HG03039 (cell line): ENCODE measurements around the gene ACSBG1.
"Not testable (repeated sequence)": the region's sequence is repeated elsewhere in the genome, so short reads cannot be mapped to it uniquely, and the experiment has no call there.

Experiments used
- ATAC-seq: cut with Tn5 transposase; IDR thresholded peaks from one replicate; pipeline ENCODE4 v1.9.1; 2021; ENCODE audit warnings: mild to moderate bottlenecking, moderate library complexity; ENCODE audit not compliant: unreplicated experiment

The ACSBG1 gene

GRCh38 chr15:78170848-78171773 is 63.3 kb downstream of the ACSBG1 start:
- peak; percentile 61 for ATAC-seq

- ATAC-seq, result no peak
These were observed 65.8 kb downstream of the ACSBG1 start for GRCh38 chr15:78168608-78169007.

- ATAC-seq, result peak; percentile 59
These were observed 67.0 kb downstream of the ACSBG1 start for GRCh38 chr15:78167227-78167888.

- no peak for ATAC-seq
These were observed 70.4 kb downstream of the ACSBG1 start for GRCh38 chr15:78164010-78164409.

GRCh38 chr15:78162038-78162437 is 72.3 kb downstream of the ACSBG1 start:
- no peak for ATAC-seq

GRCh38 chr15:78159395-78159794 is 75.0 kb downstream of the ACSBG1 start:
- no peak for ATAC-seq

GRCh38 chr15:78157203-78157602 is 77.2 kb downstream of the ACSBG1 start:
- ATAC-seq, result no peak

- no peak for ATAC-seq
These were observed 77.7 kb downstream of the ACSBG1 start for GRCh38 chr15:78156653-78157052.

GRCh38 chr15:78155355-78155939 is 78.9 kb downstream of the ACSBG1 start:
- no peak for ATAC-seq

- ATAC-seq, result no peak
These were observed 79.4 kb downstream of the ACSBG1 start for GRCh38 chr15:78154955-78155354.

- ATAC-seq, result not testable (repeated sequence)
These were observed 83.3 kb downstream of the ACSBG1 start for GRCh38 chr15:78151075-78151474.

- peak; percentile 3 for ATAC-seq
These were observed 84.3 kb downstream of the ACSBG1 start for GRCh38 chr15:78149805-78150751.

GRCh38 chr15:78149068-78149804 is 85.1 kb downstream of the ACSBG1 start, which contains the start of gene IDH3A:
IDH3A (plus strand) TSS chr15:78149362; CDS start chr15:78149404, 42 bp downstream.
- ATAC-seq, result peak; percentile 78

- no peak for ATAC-seq
These were observed 85.8 kb downstream of the ACSBG1 start for GRCh38 chr15:78148392-78149067.

- no peak for ATAC-seq
These were observed 86.8 kb downstream of the ACSBG1 start for GRCh38 chr15:78147566-78147965.

- ATAC-seq, result no peak
These were observed 87.8 kb downstream of the ACSBG1 start for GRCh38 chr15:78146425-78147154.

GRCh38 chr15:78142332-78142731 is 92.0 kb downstream of the ACSBG1 start:
- no peak for ATAC-seq

GRCh38 chr15:78140292-78140691 is 94.1 kb downstream of the ACSBG1 start:
- ATAC-seq, result no peak

- no peak for ATAC-seq
These were observed 94.8 kb downstream of the ACSBG1 start for GRCh38 chr15:78139578-78139977.
